GM19372 (cell line): ENCODE measurements around the gene P2RY2.

Experiments
- ATAC-seq: cut with Tn5 transposase; IDR thresholded peaks from one replicate; pipeline ENCODE4 v1.9.1; 2021; ENCODE audit warnings: mild to moderate bottlenecking, low read depth, moderate library complexity; ENCODE audit not compliant: unreplicated experiment

The P2RY2 gene

DNA sequence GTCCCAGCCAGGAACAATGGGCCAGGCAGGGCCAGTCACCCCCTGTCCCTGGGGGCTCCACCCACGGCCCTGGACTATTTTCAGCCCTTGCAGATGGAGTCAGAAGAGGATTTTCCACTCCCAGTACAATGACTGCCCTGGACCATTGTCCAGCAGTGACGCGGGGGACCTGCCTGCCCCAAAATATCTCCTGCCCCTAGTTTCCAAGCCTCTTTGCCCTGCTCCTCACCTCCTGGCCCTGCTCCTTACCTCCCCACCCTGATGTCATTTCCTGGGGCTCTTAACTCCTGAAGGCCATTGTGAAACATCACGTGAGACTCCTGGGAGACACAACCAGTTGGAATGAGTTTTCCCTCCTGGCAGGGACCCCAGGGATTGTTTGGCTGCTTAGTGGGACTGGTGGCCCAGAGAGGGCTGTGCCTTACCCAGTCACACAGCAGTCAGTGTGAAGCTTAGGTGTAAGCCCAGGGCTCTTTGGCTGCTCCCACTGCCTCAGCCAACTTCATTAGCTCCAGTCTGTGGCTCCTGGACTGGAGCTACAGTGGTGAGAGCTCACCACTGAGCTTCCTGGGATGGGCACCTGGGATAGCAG lies 22.2 kb downstream of the P2RY2 start:
- ATAC-seq = no peak

- ATAC-seq = no peak
These were observed 23.2 kb downstream of the P2RY2 start for GRCh38 chr11:73241300-73241699.

DNA sequence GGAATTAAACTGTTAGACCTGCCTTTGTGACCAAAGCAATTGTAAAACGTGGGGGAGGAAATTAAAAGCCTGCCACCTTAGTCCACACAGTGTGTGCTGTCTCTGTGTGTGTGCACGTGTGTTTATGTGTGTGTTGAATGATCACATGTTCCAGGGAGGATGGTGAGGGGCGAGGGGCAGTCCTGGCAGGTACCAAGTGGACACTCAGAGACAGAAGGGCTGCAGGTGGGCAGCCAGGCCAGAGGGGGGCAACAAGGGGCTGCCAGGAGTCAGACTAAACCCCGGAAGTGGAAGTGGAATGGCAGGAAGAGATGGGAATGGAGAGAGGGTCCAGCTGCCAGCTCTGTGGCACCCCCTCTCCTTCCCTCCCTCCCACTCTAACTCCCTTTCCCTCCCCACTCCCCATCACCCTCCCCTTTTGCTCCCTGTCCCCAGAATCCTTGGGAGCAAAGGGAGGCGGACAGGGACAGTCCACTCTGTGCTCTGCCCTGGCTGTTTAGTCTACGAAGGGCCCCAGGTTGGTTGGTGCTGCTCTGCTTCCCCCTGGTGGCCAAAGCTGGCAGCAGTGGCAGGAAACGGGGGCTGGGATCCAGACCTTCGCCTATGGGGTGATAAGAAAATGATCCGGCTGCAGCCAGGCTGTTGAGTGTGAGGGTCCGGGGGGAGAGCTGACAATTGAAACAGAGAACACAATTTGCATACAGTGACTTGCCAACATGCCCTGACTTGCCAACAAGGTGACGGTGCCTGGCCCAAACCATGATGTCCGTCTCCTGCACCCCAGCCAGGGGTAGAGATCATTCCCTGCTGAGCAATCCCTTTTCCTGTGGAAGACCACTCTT lies 24.4 kb downstream of the P2RY2 start:
- ATAC-seq = peak; percentile 74

GRCh38 chr11:73243093-73243485 lies 25.0 kb downstream of the P2RY2 start:
- no peak for ATAC-seq

DNA sequence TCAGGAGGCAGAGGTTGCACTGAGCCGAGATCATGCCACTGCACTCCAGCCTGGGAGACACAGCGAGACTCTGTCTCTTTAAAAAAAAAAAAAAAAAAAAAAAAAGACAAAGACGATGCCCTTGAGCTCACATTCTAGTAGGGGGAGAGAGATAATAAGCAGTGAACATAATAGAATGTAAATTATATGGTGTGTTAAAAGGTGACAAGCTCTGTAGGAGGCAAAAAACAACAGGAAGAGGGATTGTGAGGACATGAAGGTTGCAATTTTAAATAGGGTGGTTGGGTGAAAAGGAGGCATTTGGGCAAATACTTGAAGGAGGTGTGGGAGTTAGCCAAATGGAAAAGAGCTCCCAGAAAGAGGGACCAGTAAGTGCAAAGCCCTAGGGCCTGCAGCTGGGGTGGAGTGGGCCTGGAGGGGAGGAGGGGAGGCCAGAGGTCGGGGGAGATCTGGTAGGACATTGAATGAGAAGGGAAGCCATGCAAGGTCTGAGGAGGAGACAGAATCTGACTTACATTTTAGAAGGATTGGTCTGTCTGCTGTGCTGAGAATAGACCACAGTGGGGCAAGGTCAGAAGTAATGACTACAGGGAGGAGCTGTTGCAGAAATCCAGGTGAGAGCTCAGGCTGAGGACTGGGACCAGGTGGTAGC lies 26.6 kb downstream of the P2RY2 start:
- no peak for ATAC-seq

DNA sequence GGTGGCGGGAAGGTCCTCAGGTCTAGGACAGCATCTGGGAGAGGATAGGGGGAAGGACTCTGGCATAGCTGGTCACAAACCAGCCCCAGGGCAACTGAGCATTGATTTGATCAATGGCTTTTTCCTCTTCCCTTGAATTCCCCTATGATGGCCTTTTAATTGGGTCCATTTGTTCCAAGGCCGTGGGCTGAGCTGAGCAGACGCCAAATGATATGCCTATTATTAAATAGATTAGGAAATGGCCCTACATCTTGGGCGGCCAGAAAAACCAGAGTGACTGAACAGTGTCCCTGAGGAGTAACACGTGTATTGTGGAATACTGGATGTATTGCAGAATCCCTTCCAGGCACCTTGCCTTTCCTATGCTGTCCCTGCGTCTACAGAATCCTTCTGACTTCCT lies 27.4 kb downstream of the P2RY2 start:
- no peak for ATAC-seq

GRCh38 chr11:73246303-73246702 lies 28.2 kb downstream of the P2RY2 start:
- no peak for ATAC-seq

GRCh38 chr11:73248526-73249185 lies 30.6 kb downstream of the P2RY2 start:
- no peak for ATAC-seq

DNA sequence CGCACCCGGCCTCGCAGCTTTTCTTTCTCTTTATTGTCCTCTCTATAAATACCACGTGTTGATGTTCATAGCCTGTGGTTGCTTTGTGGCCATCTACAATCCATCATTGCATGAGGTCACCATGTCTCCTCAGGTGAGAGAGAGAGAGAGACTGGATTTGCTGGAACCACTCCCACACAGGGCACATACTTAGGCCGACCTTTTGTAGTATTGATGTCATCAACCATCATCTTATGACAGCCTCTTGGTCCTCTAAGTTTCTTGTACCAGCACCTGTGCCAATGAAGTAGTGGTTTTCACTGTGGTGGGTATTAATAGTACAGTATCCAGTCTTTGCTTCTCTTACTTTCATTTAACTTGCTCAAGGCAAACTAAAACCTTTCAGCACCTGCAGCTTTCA lies 31.2 kb downstream of the P2RY2 start:
- no peak for ATAC-seq

DNA sequence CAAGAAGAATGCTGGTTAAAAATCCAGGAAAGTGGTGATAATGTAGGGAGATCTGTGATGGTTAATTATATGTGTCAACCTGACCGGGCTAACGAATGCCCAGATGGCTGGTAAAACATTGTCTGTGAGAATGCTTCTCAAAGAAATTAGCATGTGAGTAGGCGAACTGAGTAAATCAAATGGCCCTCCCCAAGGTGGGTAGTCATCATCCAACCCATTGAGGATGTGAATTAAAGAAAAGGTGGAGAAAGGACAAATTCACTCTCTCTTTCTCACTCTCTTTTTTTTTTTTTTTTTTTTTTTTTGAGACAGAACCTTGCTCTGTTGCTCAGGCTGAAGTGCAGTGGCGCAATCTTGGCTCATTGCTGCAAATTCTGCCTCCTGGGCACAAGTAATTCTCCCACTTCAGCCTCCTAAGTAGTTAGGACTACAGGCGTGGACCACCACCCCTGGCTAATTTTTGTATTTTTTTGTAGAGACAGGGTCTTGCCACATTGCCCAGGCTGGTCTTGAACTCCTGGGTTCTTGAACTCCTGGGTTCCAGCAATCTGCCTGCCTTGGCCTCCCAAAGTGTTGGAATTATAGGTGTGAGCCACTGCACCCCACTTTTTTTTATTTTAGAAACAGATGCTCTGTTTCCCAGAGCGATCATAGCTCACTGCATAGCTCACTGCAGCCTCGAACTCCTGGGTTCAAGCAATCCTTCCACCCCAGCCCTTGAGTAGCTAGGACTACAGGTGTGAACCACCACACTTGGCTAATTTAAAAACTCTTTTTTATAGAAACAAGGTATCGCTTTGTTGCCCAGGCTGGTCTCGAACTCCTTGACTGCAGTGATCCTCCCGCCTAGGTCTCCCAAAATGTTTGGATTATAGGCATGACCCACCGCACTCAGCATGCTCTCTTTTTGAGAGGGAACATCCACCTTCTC lies 32.0 kb downstream of the P2RY2 start:
- ATAC-seq = no peak

DNA sequence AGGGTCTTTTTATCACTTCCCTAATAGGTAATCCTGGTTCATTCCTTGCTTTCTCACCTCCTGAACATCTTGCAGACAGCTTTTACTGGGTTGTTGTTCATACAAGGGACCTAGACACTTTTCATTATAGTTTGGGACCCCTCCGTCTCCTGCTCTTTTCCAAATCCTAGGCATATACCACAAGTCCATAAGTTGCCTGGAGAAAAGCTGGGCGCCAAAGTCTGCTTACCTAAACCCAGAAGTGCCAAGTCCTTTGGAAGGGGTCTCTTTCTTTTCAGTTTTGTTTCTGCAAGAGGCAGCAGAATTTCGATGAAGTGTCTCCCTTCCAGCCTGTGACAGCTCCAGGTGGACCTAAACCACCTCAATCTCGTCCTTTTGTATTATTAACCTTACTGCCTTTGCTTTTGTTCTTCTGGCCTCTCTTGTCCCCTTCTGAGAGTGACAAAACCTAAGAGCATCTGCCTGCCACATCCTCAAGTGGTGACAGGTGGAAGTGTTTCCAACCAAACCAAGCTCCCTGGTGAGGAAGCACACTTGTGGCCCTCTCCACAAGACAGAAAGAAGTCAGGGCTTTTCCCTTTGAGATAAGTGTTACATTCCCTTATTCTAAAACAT lies 34.6 kb downstream of the P2RY2 start:
- ATAC-seq = no peak

- ATAC-seq = no peak
These were observed 39.4 kb downstream of the P2RY2 start for GRCh38 chr11:73257342-73258103.

DNA sequence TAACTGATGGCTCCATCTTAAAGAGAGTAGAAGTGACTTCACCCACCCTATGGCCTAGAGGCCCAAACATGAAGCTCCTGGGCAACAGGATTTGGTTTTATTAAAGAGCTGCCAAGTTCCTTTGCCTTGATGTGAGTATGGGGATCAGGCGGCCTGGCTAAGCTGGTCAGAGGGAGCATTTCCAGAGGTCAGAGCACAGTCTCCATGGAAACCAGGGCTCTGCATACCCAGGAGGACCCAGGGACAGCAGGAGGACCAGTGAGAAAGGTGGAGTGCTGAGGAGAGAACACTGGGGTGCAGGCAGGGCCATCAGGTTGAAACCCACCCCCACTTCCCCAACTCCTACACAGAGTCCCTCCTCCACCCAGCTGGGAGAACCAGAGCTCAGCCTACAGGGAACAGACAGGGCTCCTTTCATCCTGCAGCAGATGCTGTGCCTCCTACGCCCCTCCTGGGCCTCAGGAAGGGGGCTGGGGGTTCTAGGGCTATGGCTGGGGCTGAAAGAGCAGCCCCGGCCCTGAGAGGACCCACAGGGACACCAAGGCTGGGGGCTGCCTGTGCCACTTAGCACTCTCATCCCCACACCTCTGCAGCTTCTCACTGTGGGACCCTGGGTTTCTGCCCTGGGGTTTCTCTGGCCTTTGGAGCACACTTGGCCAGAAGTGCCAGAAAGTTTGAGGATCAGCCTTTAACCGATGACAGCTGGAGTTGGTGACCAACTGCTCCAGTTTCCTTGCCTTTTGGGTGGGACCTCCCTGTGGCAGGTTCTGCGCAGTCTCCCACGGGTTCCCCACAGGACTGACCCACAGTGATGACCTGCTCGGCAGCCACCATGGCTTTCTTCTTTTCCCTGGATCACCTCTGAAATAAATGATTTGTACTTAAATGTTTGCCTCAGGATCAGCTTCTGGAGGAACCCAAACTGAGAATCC lies 40.3 kb downstream of the P2RY2 start:
- no peak for ATAC-seq

DNA sequence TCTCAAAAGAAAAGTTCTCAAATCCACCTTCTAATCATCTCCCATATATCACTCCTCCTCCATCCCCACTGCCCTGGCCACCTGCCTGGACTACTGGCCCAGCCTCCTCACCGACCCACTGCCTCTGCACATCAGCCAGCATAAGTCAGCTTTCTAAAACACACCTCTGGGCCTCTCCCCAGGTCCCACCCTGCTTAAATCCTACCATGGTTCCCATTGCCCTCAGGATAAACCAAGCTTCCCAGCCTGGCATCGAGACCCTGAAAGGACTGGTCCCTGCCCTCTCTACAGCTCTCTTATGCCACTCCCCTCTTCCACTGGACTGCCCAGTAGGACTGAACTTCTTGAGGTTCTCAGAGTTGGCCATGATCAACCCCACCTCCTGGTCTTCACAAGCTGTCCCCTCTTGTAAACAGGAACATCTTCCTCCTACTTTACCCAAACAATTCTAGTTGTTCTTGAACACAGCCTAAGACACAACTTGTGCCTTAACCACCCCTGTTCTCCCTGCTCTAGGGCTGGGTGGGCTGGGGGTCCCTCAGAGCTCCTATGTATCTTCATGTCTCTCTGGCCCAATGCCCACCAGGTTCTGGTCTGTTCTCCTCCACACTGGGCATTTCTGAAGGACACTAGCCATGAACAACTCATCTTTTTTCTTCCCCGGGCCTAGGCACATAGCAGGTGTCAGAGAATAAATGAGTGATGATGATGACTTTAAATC lies 41.5 kb downstream of the P2RY2 start:
- ATAC-seq = no peak

DNA sequence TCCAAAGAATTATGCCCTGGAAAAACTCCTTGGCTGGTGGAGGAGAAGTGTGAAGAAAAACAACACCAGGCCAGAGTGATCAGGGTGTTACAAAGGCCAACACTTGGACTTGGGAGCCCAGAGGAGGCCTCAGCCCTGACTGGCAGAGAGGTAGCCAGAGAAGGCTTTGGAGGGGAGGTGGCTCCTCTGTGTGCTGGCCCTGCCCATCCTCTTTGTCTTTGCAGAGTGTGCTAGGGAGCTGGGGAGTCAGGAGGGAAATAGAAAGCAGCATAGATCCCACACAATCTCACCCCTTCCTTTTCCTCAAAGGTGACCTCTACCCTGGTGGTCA lies 42.0 kb downstream of the P2RY2 start:
- ATAC-seq = no peak

DNA sequence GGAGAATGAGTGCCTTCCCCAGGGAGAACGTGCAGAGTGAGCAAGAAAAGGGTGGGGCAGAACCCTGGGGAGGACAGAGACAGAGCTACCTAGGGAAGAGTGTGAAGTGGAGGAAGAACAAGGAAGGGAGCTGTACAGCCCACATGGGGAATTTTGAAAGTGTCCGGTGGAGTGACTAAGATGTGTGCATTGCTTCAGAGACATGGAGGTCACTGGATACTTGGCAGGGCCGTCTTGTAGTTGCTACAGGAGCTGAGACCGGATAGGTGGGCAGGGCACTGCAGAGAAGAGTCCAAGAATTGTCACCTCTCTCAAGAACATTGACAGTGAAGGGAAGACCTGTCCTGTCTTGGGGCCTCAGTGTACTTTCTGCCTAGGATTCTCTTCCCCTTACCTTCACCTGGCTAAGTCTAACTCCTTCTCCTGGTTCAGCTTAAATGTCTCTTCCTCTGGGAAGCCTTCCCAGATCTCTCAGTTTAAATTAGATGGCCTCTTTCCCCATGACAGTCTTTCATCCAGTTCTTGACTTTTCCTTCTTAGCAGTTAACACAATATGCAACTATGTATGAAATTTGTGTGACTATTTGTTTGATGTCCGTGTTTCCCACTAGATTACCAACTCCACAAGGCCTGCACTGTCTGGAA lies 44.9 kb downstream of the P2RY2 start:
- no peak for ATAC-seq

DNA sequence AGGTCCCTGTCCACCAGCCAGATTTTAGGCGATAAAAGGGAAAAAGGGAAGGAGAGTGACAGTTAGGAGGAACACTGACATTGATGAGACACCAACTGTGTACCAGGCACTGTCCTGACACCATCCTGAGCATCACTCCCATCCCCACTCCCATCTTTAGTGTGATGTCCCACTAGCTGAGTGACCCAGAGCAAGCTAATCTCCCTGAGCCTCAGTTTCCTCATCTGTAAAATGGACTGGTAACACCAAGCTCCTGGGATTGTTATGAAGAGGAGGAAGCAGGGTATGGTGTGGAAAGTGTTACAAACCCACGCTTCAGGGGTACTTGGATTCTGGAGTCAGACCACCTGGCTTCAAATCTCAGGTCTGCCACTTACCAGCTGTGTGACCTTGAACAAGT lies 45.6 kb downstream of the P2RY2 start:
- no peak for ATAC-seq
